ENCODE data around the gene DNPH1.

The DNPH1 gene

GRCh38 chr6:43181621-43181941, 47.7 kb downstream of the DNPH1 start:
- DNase-seq (ENCODE audit: low read depth) = no peak

- DNase-seq (ENCODE audit: low read depth) = no peak
These were observed 48.3 kb downstream of the DNPH1 start for GRCh38 chr6:43180985-43181384.

GRCh38 chr6:43180058-43180457, 49.2 kb downstream of the DNPH1 start:
- DNase-seq (ENCODE audit: low read depth) = no peak

DNA sequence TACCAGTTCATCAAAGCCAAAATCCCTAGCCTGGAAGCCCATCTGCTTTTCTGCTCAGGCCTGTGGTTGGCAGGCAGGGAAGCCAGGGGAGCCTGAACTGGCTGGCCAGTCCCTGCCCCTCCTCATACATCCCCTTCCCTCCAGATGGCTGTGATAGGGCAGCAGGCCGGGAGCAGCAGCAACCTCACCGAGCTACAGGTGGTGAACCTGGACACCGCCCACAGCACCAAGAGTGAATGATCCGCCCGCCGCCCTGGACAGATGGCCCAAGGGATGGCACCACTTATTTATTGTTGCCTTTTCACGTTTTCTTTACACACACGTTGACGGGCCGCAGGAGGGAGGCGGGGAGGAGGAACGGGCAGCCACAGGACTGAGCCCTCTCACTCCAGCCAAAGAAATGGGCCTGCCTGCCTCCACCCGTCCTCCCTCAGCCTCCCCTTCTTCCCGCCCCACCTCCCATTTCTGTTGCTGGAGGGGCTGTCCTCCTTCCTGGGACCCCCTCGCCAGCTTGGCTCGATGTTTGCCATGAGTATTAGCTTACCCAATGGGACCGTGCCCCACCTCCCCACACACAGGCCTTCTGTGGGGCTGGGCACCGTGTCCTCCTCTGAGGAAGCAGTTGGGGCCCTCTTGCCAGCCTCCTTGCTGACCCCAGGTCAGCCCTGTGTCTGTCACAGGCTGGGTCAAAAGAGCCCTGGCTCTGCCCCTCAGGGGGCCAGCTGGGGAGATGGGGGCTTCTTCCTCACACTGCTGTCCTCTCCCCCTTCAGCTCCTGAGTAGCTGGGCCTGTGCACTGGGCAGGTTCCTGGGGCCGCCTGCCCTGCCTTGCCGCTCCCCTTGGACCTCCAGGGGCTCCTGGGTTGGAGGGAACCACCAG, 50.1 kb downstream of the DNPH1 start:
- DNase-seq (ENCODE audit: low read depth) = no peak

GRCh38 chr6:43178150-43178549, 51.1 kb downstream of the DNPH1 start:
- no peak for DNase-seq (ENCODE audit: low read depth)

GRCh38 chr6:43176423-43176786, 52.9 kb downstream of the DNPH1 start:
- DNase-seq (ENCODE audit: low read depth) = no peak

DNA sequence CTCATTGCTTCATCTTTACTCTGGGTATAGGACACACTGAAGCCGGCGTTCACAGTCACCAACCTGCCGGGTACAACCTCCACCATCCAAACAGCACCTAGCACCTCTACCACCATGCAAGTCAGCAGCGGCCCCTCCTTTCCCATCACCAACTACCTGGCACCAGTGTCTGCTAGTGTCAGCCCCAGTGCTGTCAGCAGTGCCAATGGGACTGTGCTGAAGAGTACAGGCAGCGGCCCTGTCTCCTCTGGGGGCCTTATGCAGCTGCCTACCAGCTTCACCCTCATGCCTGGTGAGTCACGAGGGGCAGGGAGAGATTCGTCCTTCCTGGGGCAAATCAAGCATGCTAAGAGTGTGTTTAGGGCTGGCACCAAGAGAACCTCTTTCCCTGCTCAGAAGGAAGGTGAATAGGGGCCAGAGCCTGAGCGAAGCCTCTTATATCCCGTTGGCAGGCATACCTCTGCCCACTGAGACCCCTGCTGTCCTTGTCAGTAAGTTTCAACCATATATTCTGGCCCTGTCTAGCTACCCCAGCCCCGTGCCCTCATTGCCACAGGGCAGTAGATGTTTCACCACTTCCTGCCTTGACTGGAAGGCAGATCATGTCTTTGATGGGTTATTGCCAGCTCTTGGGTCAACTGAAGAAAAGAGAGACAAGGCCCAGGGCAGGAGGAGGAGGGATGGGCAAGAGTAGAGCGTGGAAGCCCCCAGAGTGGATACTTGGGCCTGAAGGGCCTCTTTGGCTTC, 53.4 kb downstream of the DNPH1 start:
- DNase-seq (ENCODE audit: low read depth) = no peak

Data from GM04503 (cell line).